Measurements from ENCODE around the gene CKAP5. TPM values are rescaled to one million over a fixed set of nuclear protein-coding genes. Genes with fewer than 3 reads are reported as not detected.
A peak's percentile ranks its signal among the peaks of the same experiment; 100 is the strongest.

The CKAP5 gene
- total RNA-seq, 1 donor from 2014 or later = 65.5 TPM

GRCh38 chr11:46762248-46762647, 83.8 kb downstream of the CKAP5 start:
- no peak for DNase-seq

GRCh38 chr11:46761807-46762206, 84.3 kb downstream of the CKAP5 start:
- DNase-seq = no peak

DNA sequence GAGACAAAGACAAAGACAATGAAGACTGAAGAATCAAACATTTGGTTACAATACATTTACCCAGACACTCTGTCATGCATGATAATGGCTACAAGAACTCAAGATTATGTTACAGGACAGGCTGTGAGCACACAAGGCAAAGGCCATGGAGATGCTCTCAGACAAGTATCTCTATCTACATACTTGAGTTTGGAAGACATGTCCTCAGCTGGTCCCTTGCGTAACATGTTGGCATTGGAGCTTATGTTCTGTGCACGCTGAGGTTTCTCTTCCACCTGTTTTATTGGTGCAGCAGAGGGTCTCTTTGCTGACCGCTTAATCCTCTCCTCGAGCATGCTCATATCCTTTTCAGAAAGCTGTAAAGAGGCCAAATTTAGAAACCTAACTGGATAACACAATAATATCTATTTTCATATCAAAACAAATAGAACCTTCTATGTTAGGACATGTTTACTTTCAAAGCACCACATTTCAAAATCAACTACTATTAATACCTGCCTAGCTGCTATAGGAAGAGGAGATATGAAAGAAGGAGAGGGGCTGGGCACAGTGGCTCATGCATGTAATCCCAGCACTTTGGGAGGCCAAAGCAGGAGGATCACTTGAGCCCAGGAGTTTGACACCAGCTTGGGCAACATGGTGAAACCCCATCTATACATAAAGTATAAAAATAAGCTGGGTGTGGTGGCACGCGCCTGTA, 85.5 kb downstream of the CKAP5 start:
- DNase-seq = peak; percentile 5

DNA sequence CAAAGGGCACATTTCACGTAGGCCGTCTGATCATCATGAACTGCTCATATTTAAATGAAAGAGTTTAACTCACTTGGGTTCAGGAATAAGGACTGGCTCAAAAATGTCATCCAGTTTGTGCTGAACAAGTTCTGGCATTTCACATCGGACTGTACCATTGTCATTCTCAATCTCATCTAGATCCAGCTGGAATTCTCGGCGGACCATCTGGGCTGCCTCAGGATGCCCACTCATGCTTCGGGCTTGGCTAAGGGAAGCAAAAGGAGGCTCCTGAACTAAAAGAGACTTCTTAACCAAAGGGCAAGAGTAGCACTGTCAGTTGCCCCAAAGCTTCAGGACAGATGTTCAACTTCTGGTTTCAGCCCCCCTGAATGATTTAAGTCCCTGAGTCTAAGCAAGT, 86.9 kb downstream of the CKAP5 start:
- no peak for DNase-seq

GRCh38 chr11:46755962-46756361, 90.1 kb downstream of the CKAP5 start:
- DNase-seq = no peak

- DNase-seq = no peak
Measured at GRCh38 chr11:46747150-46747549, 98.9 kb downstream of the CKAP5 start.

GRCh38 chr11:46745995-46746394, 100.1 kb downstream of the CKAP5 start:
- no peak for DNase-seq

- no peak for DNase-seq
Measured at GRCh38 chr11:46745328-46745727, 100.8 kb downstream of the CKAP5 start.

GRCh38 chr11:46743693-46744339, 102.3 kb downstream of the CKAP5 start:
- DNase-seq = no peak

- no peak for DNase-seq
Measured at GRCh38 chr11:46743043-46743442, 103.0 kb downstream of the CKAP5 start.

- no peak for DNase-seq
Measured at GRCh38 chr11:46741600-46742484, 104.2 kb downstream of the CKAP5 start.

DNA sequence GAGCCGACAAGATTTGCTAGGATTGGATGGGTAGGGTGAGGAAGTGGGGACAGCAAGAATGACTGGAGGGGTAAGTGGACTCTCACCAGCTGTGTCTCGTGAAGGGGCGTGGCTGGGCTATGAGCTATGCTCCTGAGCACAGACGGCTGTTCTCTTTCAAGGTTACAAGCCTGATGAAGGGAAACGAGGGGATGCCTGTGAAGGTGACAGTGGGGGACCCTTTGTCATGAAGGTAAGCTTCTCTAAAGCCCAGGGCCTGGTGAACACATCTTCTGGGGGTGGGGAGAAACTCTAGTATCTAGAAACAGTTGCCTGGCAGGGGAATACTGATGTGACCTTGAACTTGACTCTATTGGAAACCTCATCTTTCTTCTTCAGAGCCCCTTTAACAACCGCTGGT, 107.2 kb downstream of the CKAP5 start:
- no peak for DNase-seq

- DNase-seq = no peak
Measured at GRCh38 chr11:46737699-46738098, 108.4 kb downstream of the CKAP5 start.

- DNase-seq = no peak
Measured at GRCh38 chr11:46736615-46737014, 109.5 kb downstream of the CKAP5 start.

- DNase-seq = no peak
Measured at GRCh38 chr11:46736146-46736545, 109.9 kb downstream of the CKAP5 start.

- DNase-seq = no peak
Measured at GRCh38 chr11:46733234-46733633, 112.8 kb downstream of the CKAP5 start.

- DNase-seq = no peak
Measured at GRCh38 chr11:46731545-46731944, 114.5 kb downstream of the CKAP5 start.

- no peak for DNase-seq
Measured at GRCh38 chr11:46729110-46730027, 116.7 kb downstream of the CKAP5 start.

DNA sequence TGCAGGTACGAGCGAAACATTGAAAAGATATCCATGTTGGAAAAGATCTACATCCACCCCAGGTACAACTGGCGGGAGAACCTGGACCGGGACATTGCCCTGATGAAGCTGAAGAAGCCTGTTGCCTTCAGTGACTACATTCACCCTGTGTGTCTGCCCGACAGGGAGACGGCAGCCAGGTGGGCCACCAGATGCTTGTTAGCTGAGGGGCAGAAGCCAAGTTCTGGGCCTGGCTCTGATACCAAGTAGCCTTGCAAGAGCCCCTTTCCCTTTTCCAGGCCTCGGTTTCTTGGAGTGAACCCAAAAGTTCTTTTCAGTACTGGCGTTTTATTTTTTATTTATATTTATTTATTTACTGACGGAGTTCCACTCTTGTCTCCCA, 117.4 kb downstream of the CKAP5 start:
- no peak for DNase-seq

- DNase-seq = no peak
Measured at GRCh38 chr11:46727952-46728658, 118.0 kb downstream of the CKAP5 start.

- no peak for DNase-seq
Measured at GRCh38 chr11:46726206-46726862, 119.7 kb downstream of the CKAP5 start.
